Activated naive CD8-positive, alpha-beta T cell treated with anti-CD3 and anti-CD28 coated beads, Interleukin-2, amount 50 U/mL, for 16 hours (primary cell): ENCODE results near the gene OSBPL7.
A peak's percentile ranks its signal among the peaks of the same experiment; 100 is the strongest.
"Not testable (repeated sequence)": the region's sequence is repeated elsewhere in the genome, so short reads cannot be mapped to it uniquely, and the experiment has no call there.

Source experiments
- DNase-seq: peaks from one replicate; pipeline ENCODE4 v3.0.0-alpha.2; 2020; ENCODE audit warnings: low read depth, low spot score

The OSBPL7 gene

GRCh38 chr17:47806026-47806912, 15.3 kb downstream of the OSBPL7 start:
- DNase-seq = no peak

GRCh38 chr17:47804461-47804860, 17.1 kb downstream of the OSBPL7 start:
- DNase-seq = no peak

- no peak for DNase-seq
Measured at GRCh38 chr17:47803751-47804150, 17.8 kb downstream of the OSBPL7 start.

GRCh38 chr17:47803201-47803600, 18.4 kb downstream of the OSBPL7 start:
- no peak for DNase-seq

- peak; percentile 39 for DNase-seq
Measured at GRCh38 chr17:47802341-47803022, 19.1 kb downstream of the OSBPL7 start.

GRCh38 chr17:47801906-47802305, 19.7 kb downstream of the OSBPL7 start:
- DNase-seq = no peak

GRCh38 chr17:47801176-47801765, 20.3 kb downstream of the OSBPL7 start:
- DNase-seq = no peak

- DNase-seq = no peak
Measured at GRCh38 chr17:47800686-47801085, 20.9 kb downstream of the OSBPL7 start.

GRCh38 chr17:47797797-47798196, 23.8 kb downstream of the OSBPL7 start:
- DNase-seq = no peak

- DNase-seq = no peak
Measured at GRCh38 chr17:47792979-47793378, 28.6 kb downstream of the OSBPL7 start.

- DNase-seq = no peak
Measured at GRCh38 chr17:47792457-47792856, 29.1 kb downstream of the OSBPL7 start.

- no peak for DNase-seq
Measured at GRCh38 chr17:47791025-47791424, 30.6 kb downstream of the OSBPL7 start.

GRCh38 chr17:47789611-47790561, 31.7 kb downstream of the OSBPL7 start:
- no peak for DNase-seq

GRCh38 chr17:47785538-47786123, 36.0 kb downstream of the OSBPL7 start:
- DNase-seq = no peak

- no peak for DNase-seq
Measured at GRCh38 chr17:47781397-47781796, 40.2 kb downstream of the OSBPL7 start.

- no peak for DNase-seq
Measured at GRCh38 chr17:47778184-47778635, 43.4 kb downstream of the OSBPL7 start.

- no peak for DNase-seq
Measured at GRCh38 chr17:47776330-47777197, 45.0 kb downstream of the OSBPL7 start.

GRCh38 chr17:47774987-47775580, 46.5 kb downstream of the OSBPL7 start:
- DNase-seq = no peak

GRCh38 chr17:47774331-47774730, 47.3 kb downstream of the OSBPL7 start:
- DNase-seq = no peak

GRCh38 chr17:47773649-47774048, 47.9 kb downstream of the OSBPL7 start:
- not testable (repeated sequence) for DNase-seq
